Pancreas (tissue), 10 donors: ENCODE results near the gene POP4. TPM values are rescaled to one million over a fixed set of nuclear protein-coding genes. Genes with fewer than 3 reads are reported as not detected.

Experiments
- ATAC-seq, 4 donors: fragments of 200-7000 bp; cut with Tn5 transposase; one replicate each; pipeline versions ENCODE4 v1.8.0 to v1.9.1; 2020; ENCODE audit warnings: mild to moderate bottlenecking in 4 of 4, moderate library complexity in 4 of 4
- DNase-seq, 6 donors: peaks; one replicate each; pipeline ENCODE4 v3.0.0-alpha.2; 2020
- FAIRE-seq: peaks from 2 replicates; lab custom pipeline; 2012; peaks lifted over from hg19 to GRCh38; lab: Jason Lieb, UNC
- H3K27ac ChIP-seq, 4 donors: fragments of 200-600 bp; sonication (generic); 1 replicate in 3 of 4; 2 replicates in 1 of 4; pipeline versions ENCODE4 v1.5.0 to v1.8.0; 2020
- H3K27me3 ChIP-seq, 4 donors: fragments of 200-600 bp; one replicate each; pipeline ENCODE4 v1.8.0; 2021
- H3K36me3 ChIP-seq, 3 donors: fragments of 200-600 bp; sonication (generic) in 1 of 3; one replicate each; pipeline versions ENCODE4 v1.5.0 to v1.8.0; 2020 to 2021
- H3K4me1 ChIP-seq, 3 donors: fragments of 200-600 bp; one replicate each; pipeline ENCODE4 v1.8.0; 2021
- H3K4me3 ChIP-seq, 4 donors: fragments of 200-600 bp; sonication (generic) in 2 of 4; one replicate each; pipeline versions ENCODE4 v1.5.0 to v1.8.0; 2020 to 2021
- H3K9me3 ChIP-seq, 4 donors: fragments of 200-600 bp; one replicate each; pipeline ENCODE4 v1.8.0; 2021
- CTCF ChIP-seq, 4 donors: fragments of 200-600 bp; sonication (generic) in 3 of 4; IDR thresholded peaks; one replicate each; pipeline versions ENCODE4 v1.5.0 to v1.8.0; 2021; ENCODE audit warnings: antibody characterized with exemption in 4 of 4
- WGBS, 2 donors: extraction: QIAGEN DNeasy Blood & Tissue Kit; methylation state at CpG; one replicate each; pipeline ENCODE4 v1.1.7; 2013; 5-methylcytosine and 5-hydroxymethylcytosine counted together
- intact Hi-C, 3 donors: fragments of 100-400 bp; cut with DNase I; formaldehyde crosslinking; loops; one replicate each; pipeline versions ENCODE4 v1.11.1 to v1.14.2; 2022
- polyA plus RNA-seq, 2 donors: library from polyadenylated mRNA; stranded (reverse); fragments of 200-250 nt; gene quantifications; one replicate each; pipeline ENCODE4 v1.2.3, GENCODE V29; 2013
- total RNA-seq, 6 donors: library from RNA; stranded (reverse); fragmentation: NEBNext Ultra II Directional in 4 of 6; extraction: Animal tissue kit (Norgen Biotek cat#: 25700) in 4 of 6; gene quantifications; one replicate each; pipeline versions ENCODE4 v1.2.1 to v1.2.4, GENCODE V29; 2021 to 2023
- donor health status: healthy with polysubstance abuse.
- donor health status: DM: no; HTN: no; CAD: no; lungs with moderate emphysema.
- donor health status: DM: no; HTN: no; CAD: no.
- donor health status: control.
- donor health status: control.
- donor health status: Bipolar disorder and iron deficiency.
- donor health status: DM: yes; HTN: yes; CAD: no.
- donor health status: DM: no; HTN: no; CAD: no.
- donor health status: DM: no; HTN: no; CAD: no.
- donor health status: DM: yes; HTN: yes; CAD: no.

Gene POP4
- total and polyA plus RNA-seq, 8 donors: 14.3 to 50.3 (median 25.0) TPM

GRCh38 chr19:29583196-29583999 lies 22.7 kb upstream of the POP4 start:
- no peak for TF ChIP-seq CTCF (IDR thresholded peaks at IDR 0.05)
- no peak overlapping the region for H3K27ac ChIP-seq
- FAIRE-seq (no peak), DNase-seq (no peak), ATAC-seq (no peak)
- intact Hi-C loops: no loop called here
- WGBS, 2 donors: 51 to 54% methylated on average over 1 of the region's 1 CpG
- peaks cover 0 to 9% (median 0%) of the 10 kb centered on the region in 4 donors for H3K27me3 ChIP-seq
- H3K9me3 ChIP-seq: no peaks in the 10 kb centered on the region
- no peaks in the 10 kb centered on the region for H3K36me3 ChIP-seq
- H3K4me3 ChIP-seq: no peak overlapping the region
- no peaks in the 10 kb centered on the region for H3K4me1 ChIP-seq

GRCh38 chr19:29586401-29586800 lies 19.7 kb upstream of the POP4 start:
- Histone ChIP-seq H3K27ac (no peak overlapping the region), H3K27me3 (peaks cover 0 to 7% (median 0%) of the 10 kb centered on the region in 4 donors)
- WGBS, 2 donors: 47 to 50% methylated on average over 2 of the region's 2 CpGs

GRCh38 chr19:29587059-29587458 lies 19.0 kb upstream of the POP4 start:
- Histone ChIP-seq H3K27ac (no peak overlapping the region), H3K36me3 (no peaks in the 10 kb centered on the region), H3K4me1 (no peaks in the 10 kb centered on the region), H3K9me3 (no peaks in the 10 kb centered on the region), H3K27me3 (peaks cover 0 to 5% (median 0%) of the 10 kb centered on the region in 4 donors), H3K4me3 (no peak overlapping the region)
- DNase-seq (no peak), ATAC-seq (no peak), FAIRE-seq (no peak)
- WGBS, 2 donors: 29 to 46% methylated on average over 3 of the region's 3 CpGs
- no peak for TF ChIP-seq CTCF (IDR thresholded peaks at IDR 0.05)
- intact Hi-C loops: no loop called here

More at GRCh38 chr19:29586401-29586800, 19.7 kb upstream of the POP4 start:
- intact Hi-C loops: no loop called here
- ATAC-seq (peak in 1 of 4 donors; percentile 18), FAIRE-seq (no peak), DNase-seq (no peak)
- Histone ChIP-seq H3K4me1 (no peaks in the 10 kb centered on the region), H3K36me3 (no peaks in the 10 kb centered on the region), H3K9me3 (no peaks in the 10 kb centered on the region), H3K4me3 (no peak overlapping the region)
- no peak for TF ChIP-seq CTCF (IDR thresholded peaks at IDR 0.05)

GRCh38 chr19:29587518-29587986 lies 18.5 kb upstream of the POP4 start:
- Histone ChIP-seq H3K9me3 (no peaks in the 10 kb centered on the region), H3K36me3 (no peaks in the 10 kb centered on the region), H3K27ac (no peak overlapping the region), H3K4me1 (no peaks in the 10 kb centered on the region), H3K27me3 (peaks cover 0 to 5% (median 0%) of the 10 kb centered on the region in 4 donors), H3K4me3 (no peak overlapping the region)
- no peak for ATAC-seq
- no peak for DNase-seq
- no peak for TF ChIP-seq CTCF (IDR thresholded peaks at IDR 0.05)
- no peak for FAIRE-seq
- intact Hi-C loops: no loop called here
- 22 to 37% methylated on average over 2 of the region's 2 CpGs for WGBS, 2 donors

GRCh38 chr19:29588095-29588494 lies 18.0 kb upstream of the POP4 start:
- Histone ChIP-seq H3K27me3 (peaks cover 0 to 5% (median 0%) of the 10 kb centered on the region in 4 donors), H3K36me3 (no peaks in the 10 kb centered on the region), H3K4me1 (no peaks in the 10 kb centered on the region), H3K9me3 (no peaks in the 10 kb centered on the region), H3K27ac (no peak overlapping the region), H3K4me3 (no peak overlapping the region)
- no peak for TF ChIP-seq CTCF (IDR thresholded peaks at IDR 0.05)
- no peak for DNase-seq
- WGBS, 2 donors: 65 to 83% methylated on average over 2 of the region's 2 CpGs
- intact Hi-C loops: no loop called here
- FAIRE-seq: no peak
- ATAC-seq: no peak
